GM12872 (cell line): ENCODE measurements around the gene ADAMTSL2.

ENCODE experiments used
- CTCF ChIP-seq: IDR thresholded peaks from 3 replicates; pipeline ENCODE4 v1.5.1; 2011; ENCODE audit warnings: low read depth, mild to moderate bottlenecking, low read length, moderate library complexity; ENCODE audit not compliant: insufficient read depth

The ADAMTSL2 gene

DNA sequence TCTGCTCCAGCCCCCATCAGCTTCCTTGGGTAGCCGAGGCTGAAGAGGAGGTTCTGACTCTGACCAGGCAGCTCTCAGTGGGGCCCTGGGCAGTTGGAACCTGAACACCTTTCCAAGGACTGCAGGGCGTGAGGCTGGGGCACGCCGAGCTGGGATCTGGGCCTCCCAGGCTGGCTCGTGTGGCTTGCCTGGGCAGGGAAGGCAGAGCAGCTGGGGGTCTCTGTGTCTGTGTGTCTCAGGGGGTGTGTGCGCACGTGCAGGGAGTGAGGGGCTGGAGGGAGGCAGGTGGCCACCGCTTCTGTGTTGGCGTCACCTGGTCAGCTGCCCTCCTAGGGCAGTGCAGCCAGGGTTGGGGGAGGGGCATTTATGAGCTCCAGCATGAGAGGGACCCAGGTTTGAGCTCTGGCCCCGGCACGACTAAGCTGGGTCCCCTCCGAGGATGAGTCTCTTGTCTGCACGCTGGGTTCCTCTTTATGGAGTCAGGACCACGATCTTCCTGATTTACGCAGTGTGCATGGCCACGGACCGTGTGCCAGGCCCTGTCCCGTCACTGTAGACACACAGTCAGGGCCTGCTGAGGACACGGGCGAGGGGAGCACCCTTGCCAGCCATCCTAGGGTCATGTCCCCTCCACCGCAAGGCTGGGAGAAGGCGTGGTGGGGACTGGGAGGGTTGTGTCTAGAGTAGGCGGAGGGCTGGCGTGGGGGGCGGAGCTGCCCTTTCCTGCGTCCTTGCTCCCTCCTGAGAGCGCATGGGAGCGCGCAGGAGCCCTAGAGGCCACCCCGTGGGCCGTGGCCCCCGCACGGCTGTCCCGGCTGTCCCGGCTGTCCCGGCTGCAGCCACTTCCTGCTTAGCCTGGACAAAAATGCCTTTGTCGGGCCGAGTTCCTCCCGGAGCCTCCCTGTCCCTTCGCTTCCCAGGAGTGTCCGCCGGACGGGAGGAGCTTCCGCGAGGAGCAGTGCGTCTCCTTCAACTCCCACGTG lies 4.6 kb downstream of the ADAMTSL2 start:
- no peak for TF ChIP-seq CTCF

GRCh38 chr9:133539991-133540697 lies 5.6 kb downstream of the ADAMTSL2 start:
- TF ChIP-seq CTCF = no peak

DNA sequence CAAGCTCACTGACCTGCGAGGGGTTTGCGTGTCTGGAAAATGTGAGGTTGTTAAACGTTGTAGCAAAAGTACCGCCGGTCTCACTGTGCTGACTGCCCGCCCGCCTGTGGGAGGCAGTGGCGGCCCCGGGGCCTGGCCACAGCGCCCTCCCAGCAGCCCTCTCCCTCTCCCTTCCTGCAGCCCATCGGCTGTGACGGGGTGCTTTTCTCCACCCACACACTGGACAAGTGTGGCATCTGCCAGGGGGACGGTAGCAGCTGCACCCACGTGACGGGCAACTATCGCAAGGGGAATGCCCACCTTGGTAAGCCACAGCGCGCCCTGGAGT lies 6.2 kb downstream of the ADAMTSL2 start:
- peak; percentile 37; the same call in 2 of the 3 replicates for TF ChIP-seq CTCF

DNA sequence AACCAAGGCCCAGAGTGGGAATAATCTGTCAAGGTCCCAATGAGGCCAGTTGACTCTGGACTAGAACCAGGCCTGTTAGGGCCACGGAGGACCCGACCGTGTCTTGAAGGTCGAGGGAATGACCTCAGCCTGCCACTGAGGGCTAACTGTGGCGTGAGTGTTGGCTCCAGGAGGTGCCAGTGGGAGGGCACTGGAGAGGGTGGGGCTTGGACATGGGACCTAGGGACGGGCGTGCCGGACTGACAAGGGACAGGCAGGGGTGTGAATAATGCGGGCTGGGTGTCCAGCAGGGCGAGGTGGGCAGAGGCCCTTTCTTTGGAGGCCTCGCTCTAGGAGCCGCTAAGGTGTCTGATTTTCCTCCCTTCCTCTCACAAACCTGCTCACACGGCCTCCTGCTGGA lies 7.5 kb downstream of the ADAMTSL2 start:
- no peak for TF ChIP-seq CTCF

- no peak for TF ChIP-seq CTCF
Measured at GRCh38 chr9:133543772-133544467, 9.4 kb downstream of the ADAMTSL2 start.

- no peak for TF ChIP-seq CTCF
Measured at GRCh38 chr9:133545494-133546286, 11.2 kb downstream of the ADAMTSL2 start.
